Measurements from ENCODE around the gene TSPAN11.
"Not testable (repeated sequence)": the region's sequence is repeated elsewhere in the genome, so short reads cannot be mapped to it uniquely, and the experiment has no call there.

Gene TSPAN11

DNA sequence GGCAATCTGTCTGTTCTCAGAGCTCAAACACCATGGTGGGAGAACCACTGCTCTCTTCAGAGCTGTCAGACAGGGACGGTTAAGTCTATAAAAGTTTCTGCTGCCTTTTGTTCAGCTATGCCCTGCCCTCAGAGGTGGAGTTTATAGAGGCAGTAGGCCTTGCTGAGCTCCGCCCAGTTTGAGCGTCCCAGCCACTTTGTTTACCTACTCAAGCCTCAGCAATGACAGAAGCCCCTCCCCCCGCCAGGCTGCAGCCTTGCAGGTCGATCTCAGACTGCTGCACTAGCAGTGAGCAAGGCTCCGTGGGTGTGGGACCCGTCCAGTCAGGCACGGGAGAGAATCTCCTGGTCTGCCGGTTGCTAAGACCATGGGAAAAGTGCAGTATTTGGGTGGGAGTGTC, 32.0 kb upstream of the TSPAN11 start:
- not testable (repeated sequence) for H3K9me3 ChIP-seq (ENCODE audit: control insufficient read depth, low read length); H3K4me1 ChIP-seq (ENCODE audit: control insufficient read depth, insufficient read depth, low read length, poor library complexity, severe bottlenecking); H3K36me3 ChIP-seq (ENCODE audit: control insufficient read depth, insufficient read depth, low read length); H3K4me3 ChIP-seq (ENCODE audit: extremely low read depth, insufficient read depth, low read length, poor library complexity, severe bottlenecking); H3K27ac ChIP-seq (ENCODE audit: low read depth, low read length, severe bottlenecking)
- WGBS, 2 experiments (ENCODE audit: insufficient coverage in 2 of 2): 79 to 86% methylated on average over 1 to 9 of the region's 9 CpGs

DNA sequence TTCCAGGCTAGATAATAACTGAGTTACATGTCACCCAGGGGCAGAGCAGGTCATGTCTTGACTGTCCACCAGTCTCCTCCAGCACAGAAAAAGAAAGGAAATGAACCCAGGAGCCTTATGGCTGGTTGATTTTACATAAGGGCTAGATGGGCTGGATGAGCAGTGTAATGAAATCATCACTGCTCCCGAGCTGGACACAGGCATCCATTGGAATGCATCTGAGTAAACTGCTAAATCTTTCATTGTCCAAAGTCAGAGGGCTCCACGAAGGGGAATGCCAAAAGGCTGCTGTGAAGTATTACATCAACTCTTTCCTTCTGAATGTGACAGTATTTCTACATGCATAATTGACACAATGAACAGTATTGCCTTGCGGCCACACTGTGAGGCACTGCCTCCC, 30.1 kb upstream of the TSPAN11 start:
- H3K4me3 ChIP-seq (ENCODE audit: extremely low read depth, insufficient read depth, low read length, poor library complexity, severe bottlenecking): no peak overlapping the region

DNA sequence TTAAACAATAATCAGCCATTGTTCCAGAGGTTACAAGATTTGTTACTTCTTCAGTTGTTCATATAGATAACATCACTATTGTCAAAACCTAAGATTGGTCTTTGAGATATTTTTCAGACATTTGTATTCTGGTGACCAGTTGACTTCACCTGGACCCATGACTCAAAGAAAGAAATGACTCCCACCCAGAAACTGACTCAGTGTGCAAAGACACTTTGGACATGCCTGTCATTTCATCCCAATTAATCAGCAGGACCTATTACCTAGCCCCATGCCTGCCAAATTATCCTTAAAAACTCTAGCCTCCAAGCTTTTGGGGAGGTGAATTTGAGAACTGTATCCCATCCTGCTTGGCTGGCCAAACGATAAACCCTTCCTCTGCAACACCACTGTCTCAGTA, 27.7 kb upstream of the TSPAN11 start:
- H3K36me3 ChIP-seq (ENCODE audit: control insufficient read depth, insufficient read depth, low read length): no peaks in the 10 kb centered on the region

More for the DNA sequence above, 30.1 kb upstream of the TSPAN11 start:
- no peaks in the 10 kb centered on the region for H3K36me3 ChIP-seq (ENCODE audit: control insufficient read depth, insufficient read depth, low read length)
- no peaks in the 10 kb centered on the region for H3K9me3 ChIP-seq (ENCODE audit: control insufficient read depth, low read length)
- H3K27ac ChIP-seq (ENCODE audit: low read depth, low read length, severe bottlenecking): no peak overlapping the region
- 73 to 76% methylated on average over 3 of the region's 3 CpGs for WGBS, 2 experiments (ENCODE audit: insufficient coverage in 2 of 2)
- H3K4me1 ChIP-seq (ENCODE audit: control insufficient read depth, insufficient read depth, low read length, poor library complexity, severe bottlenecking): no peaks in the 10 kb centered on the region

DNA sequence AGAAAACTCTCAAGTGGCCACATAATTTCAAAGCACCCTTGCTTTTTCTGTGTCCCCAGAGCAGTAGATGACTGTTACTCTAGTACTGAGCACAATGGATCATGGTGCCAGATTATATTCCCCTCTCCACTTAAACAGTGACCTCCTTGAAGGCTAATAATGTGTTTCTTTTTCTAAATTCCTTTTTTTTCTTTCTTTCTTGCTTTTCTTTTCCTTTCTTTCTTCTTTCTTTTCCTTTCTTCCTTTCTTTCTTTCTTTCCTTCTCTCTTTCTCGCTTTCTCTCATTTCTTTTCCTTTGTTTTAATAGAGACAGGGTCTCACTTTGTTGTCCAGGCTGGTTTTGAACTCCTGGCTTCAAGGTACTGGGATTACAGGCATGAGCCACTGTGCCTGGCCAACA, 26.2 kb upstream of the TSPAN11 start:
- Histone ChIP-seq H3K27ac (ENCODE audit: low read depth, low read length, severe bottlenecking) (no peak overlapping the region), H3K9me3 (ENCODE audit: control insufficient read depth, low read length) (no peaks in the 10 kb centered on the region), H3K36me3 (ENCODE audit: control insufficient read depth, insufficient read depth, low read length) (no peaks in the 10 kb centered on the region), H3K4me1 (ENCODE audit: control insufficient read depth, insufficient read depth, low read length, poor library complexity, severe bottlenecking) (no peaks in the 10 kb centered on the region), H3K4me3 (ENCODE audit: extremely low read depth, insufficient read depth, low read length, poor library complexity, severe bottlenecking) (no peak overlapping the region)
- WGBS, 2 experiments (ENCODE audit: insufficient coverage in 2 of 2): no CpG with 5 or more reads among the region's 1 CpG

More for the DNA sequence above, 27.7 kb upstream of the TSPAN11 start:
- no peak overlapping the region for H3K4me3 ChIP-seq (ENCODE audit: extremely low read depth, insufficient read depth, low read length, poor library complexity, severe bottlenecking)
- H3K27ac ChIP-seq (ENCODE audit: low read depth, low read length, severe bottlenecking): no peak overlapping the region
- 100% methylated on average over 1 of the region's 1 CpG; no CpG with 5 or more reads in 1 of the 2 experiments for WGBS, 2 experiments (ENCODE audit: insufficient coverage in 2 of 2)
- H3K4me1 ChIP-seq (ENCODE audit: control insufficient read depth, insufficient read depth, low read length, poor library complexity, severe bottlenecking): no peaks in the 10 kb centered on the region
- no peaks in the 10 kb centered on the region for H3K9me3 ChIP-seq (ENCODE audit: control insufficient read depth, low read length)

DNA sequence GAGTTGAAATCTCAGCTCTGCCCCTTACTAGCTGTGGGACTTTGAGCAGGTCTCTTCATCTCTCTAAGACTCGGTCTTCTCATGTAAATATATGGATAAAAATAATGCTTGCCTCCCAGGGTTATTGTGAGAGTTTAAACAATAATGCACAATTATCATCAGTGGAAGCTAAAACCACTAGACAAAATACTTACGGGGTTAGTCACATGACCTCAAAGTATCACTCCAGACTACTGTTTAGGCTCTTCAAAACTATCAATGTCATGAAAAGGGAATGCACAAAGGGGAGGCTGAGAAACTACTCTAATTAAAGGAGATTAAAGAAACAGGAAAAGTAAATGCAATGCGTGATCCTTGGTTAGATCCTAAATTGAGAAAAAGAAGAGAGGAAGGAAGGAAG, 24.5 kb upstream of the TSPAN11 start:
- Histone ChIP-seq H3K27ac (ENCODE audit: low read depth, low read length, severe bottlenecking) (no peak overlapping the region), H3K36me3 (ENCODE audit: control insufficient read depth, insufficient read depth, low read length) (no peaks in the 10 kb centered on the region), H3K4me3 (ENCODE audit: extremely low read depth, insufficient read depth, low read length, poor library complexity, severe bottlenecking) (no peak overlapping the region), H3K9me3 (ENCODE audit: control insufficient read depth, low read length) (no peaks in the 10 kb centered on the region), H3K4me1 (ENCODE audit: control insufficient read depth, insufficient read depth, low read length, poor library complexity, severe bottlenecking) (no peaks in the 10 kb centered on the region)
- WGBS, 2 experiments (ENCODE audit: insufficient coverage in 2 of 2): 78% methylated on average over 1 of the region's 3 CpGs; no CpG with 5 or more reads in 1 of the 2 experiments

DNA sequence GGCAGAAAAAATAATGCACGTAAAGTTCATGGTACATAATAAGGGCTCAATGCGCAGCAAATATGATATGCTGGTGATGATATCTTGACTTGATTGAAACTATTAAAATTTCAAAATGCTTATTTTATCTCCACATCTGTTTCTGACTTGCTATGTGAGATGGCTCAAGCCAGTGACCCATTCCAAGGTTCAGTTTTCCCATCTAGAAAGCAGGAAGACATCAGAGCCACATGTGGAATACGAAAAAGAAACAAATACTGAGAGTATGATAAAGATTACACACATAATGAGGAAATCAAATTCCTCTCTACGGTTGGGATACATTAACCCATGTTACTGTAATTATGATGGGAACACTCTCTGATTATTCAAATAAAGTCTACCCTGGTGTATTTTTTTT, 24.0 kb upstream of the TSPAN11 start:
- Histone ChIP-seq H3K36me3 (ENCODE audit: control insufficient read depth, insufficient read depth, low read length) (no peaks in the 10 kb centered on the region), H3K4me1 (ENCODE audit: control insufficient read depth, insufficient read depth, low read length, poor library complexity, severe bottlenecking) (no peaks in the 10 kb centered on the region), H3K4me3 (ENCODE audit: extremely low read depth, insufficient read depth, low read length, poor library complexity, severe bottlenecking) (no peak overlapping the region), H3K9me3 (ENCODE audit: control insufficient read depth, low read length) (no peaks in the 10 kb centered on the region), H3K27ac (ENCODE audit: low read depth, low read length, severe bottlenecking) (no peak overlapping the region)
- 100% methylated on average over 1 of the region's 4 CpGs; no CpG with 5 or more reads in 1 of the 2 experiments for WGBS, 2 experiments (ENCODE audit: insufficient coverage in 2 of 2)

DNA sequence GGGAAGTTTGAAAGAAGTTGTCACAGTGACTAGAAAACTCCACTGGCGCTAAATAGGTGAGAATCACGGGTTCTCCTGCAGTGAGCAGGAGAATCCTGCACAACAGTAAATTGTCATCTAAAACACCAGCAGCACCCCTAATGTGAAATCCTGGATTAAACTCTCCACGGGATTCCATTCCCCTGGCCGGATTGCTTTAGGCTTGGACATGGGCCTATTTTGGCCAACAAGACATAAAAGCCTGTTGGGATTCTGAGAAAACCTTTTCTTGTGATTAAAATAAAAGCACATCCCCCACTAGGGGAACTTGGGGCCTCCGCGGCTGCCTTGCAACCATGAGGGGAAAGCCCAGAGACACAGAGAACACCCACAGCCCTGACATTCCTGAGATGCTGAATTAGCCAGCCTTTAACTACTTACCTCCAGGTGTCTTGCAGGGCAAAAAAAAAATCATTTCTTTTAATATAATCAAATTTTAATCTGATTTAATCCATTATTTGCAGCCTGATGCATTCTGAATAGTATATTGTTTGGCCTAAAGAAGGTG, 21.0 kb upstream of the TSPAN11 start:
- Histone ChIP-seq H3K4me1 (ENCODE audit: control insufficient read depth, insufficient read depth, low read length, poor library complexity, severe bottlenecking) (no peaks in the 10 kb centered on the region), H3K36me3 (ENCODE audit: control insufficient read depth, insufficient read depth, low read length) (no peaks in the 10 kb centered on the region), H3K27ac (ENCODE audit: low read depth, low read length, severe bottlenecking) (no peak overlapping the region), H3K4me3 (ENCODE audit: extremely low read depth, insufficient read depth, low read length, poor library complexity, severe bottlenecking) (no peak overlapping the region), H3K9me3 (ENCODE audit: control insufficient read depth, low read length) (no peaks in the 10 kb centered on the region)
- WGBS, 2 experiments (ENCODE audit: insufficient coverage in 2 of 2): 49 to 61% methylated on average over 5 to 6 of the region's 6 CpGs

DNA sequence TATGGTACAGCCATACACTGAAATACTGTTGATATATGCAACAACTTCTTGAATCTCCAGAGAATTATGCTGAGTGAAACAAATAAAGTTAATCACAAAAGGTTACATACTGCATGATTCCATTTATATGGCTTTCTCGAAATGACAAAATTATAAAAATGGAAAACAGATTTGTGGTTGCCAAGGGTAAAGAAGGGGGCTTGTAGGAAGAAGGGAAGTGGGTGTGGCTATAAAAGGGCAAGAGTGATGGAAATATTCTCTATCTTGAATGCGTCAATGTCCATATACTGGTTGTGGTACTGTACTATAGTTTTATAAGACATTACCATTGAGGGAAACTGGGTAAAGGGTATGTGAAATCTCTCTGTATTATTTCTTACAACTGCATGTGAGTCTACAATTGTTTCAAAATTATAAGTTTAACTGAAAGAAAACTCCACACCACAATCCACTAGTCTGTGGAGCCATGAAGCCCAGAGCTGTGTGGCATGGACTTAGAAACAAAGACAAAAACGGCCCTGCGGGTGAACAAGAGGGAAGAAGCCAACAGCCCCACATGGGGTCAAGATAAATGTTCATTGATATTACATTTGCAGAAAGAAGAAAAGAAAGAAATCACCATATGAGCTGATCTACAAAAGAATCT, 18.3 kb upstream of the TSPAN11 start:
- Histone ChIP-seq H3K9me3 (ENCODE audit: control insufficient read depth, low read length) (no peaks in the 10 kb centered on the region), H3K27ac (ENCODE audit: low read depth, low read length, severe bottlenecking) (no peak overlapping the region), H3K4me3 (ENCODE audit: extremely low read depth, insufficient read depth, low read length, poor library complexity, severe bottlenecking) (no peak overlapping the region), H3K36me3 (ENCODE audit: control insufficient read depth, insufficient read depth, low read length) (no peaks in the 10 kb centered on the region), H3K4me1 (ENCODE audit: control insufficient read depth, insufficient read depth, low read length, poor library complexity, severe bottlenecking) (no peaks in the 10 kb centered on the region)
- 80% methylated on average over 1 of the region's 4 CpGs; no CpG with 5 or more reads in 1 of the 2 experiments for WGBS, 2 experiments (ENCODE audit: insufficient coverage in 2 of 2)

DNA sequence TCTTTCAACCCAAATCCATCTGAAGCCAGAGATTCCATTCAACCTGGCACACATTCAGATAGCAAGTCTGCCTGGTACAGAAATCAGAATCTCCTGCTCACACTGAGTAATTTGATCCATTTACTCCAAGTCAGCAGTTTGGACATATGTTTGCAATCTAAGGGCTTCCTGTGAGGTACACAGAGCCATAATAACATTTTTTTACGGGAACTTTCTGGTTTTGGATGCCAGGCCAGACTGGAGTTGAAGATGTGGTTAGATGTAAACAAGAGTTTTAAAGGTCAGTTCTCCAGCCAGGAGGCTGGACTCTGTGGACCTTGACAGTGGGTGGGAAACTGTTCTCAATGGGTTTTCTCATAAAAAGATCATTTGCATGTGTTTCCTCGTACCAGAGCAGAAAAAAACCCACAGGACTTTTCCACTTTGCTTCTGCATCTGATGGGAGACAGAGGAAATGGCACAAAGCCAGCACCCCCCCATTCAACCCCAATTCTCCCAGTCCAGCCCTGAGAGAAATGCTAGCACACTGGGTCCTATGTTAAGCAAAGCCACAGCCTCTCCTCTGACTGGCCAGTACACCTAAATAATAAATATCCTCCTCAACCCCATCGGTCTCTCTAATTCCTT, 17.7 kb upstream of the TSPAN11 start:
- Histone ChIP-seq H3K36me3 (ENCODE audit: control insufficient read depth, insufficient read depth, low read length) (no peaks in the 10 kb centered on the region), H3K9me3 (ENCODE audit: control insufficient read depth, low read length) (no peaks in the 10 kb centered on the region), H3K4me1 (ENCODE audit: control insufficient read depth, insufficient read depth, low read length, poor library complexity, severe bottlenecking) (no peaks in the 10 kb centered on the region), H3K27ac (ENCODE audit: low read depth, low read length, severe bottlenecking) (no peak overlapping the region), H3K4me3 (ENCODE audit: extremely low read depth, insufficient read depth, low read length, poor library complexity, severe bottlenecking) (no peak overlapping the region)
- WGBS, 2 experiments (ENCODE audit: insufficient coverage in 2 of 2): 83 to 85% methylated on average over 1 to 3 of the region's 3 CpGs

DNA sequence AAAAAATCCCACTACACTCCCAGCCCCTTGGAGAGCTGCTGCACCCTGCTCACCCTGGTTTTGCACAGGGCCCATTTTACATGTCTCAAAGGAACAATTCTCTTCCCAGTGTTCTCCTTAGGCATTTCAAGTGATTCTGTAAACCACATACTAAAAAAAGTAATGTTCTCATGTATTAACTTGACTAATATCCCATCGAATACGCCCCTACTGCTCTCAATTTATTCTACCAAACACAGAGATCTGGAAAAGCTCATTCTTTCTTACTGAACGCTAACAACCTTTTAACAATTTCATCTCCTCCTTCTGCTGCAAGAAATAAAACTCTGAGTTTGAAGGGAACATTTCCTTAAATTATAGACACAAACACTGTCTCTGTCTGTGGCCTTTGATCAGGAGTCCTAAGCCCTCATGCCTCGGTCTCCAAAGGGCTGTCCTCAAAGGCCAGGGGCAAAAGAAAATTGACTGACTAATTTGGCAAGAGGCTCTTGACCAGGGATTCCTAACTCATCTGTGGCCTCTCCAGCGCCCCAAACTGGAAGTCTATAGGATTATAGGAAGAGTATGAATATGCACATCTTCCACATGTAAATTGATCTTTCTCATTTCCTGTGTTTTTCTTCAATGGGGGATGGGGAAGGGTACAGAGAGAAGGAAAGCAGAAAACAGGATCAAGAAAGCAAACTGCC, 17.1 kb upstream of the TSPAN11 start:
- H3K4me3 ChIP-seq (ENCODE audit: extremely low read depth, insufficient read depth, low read length, poor library complexity, severe bottlenecking): no peak overlapping the region
- WGBS, 2 experiments (ENCODE audit: insufficient coverage in 2 of 2): 85% methylated on average over 4 of the region's 5 CpGs
- no peaks in the 10 kb centered on the region for H3K36me3 ChIP-seq (ENCODE audit: control insufficient read depth, insufficient read depth, low read length)
- no peak overlapping the region for H3K27ac ChIP-seq (ENCODE audit: low read depth, low read length, severe bottlenecking)
- H3K9me3 ChIP-seq (ENCODE audit: control insufficient read depth, low read length): no peaks in the 10 kb centered on the region
- H3K4me1 ChIP-seq (ENCODE audit: control insufficient read depth, insufficient read depth, low read length, poor library complexity, severe bottlenecking): no peaks in the 10 kb centered on the region

DNA sequence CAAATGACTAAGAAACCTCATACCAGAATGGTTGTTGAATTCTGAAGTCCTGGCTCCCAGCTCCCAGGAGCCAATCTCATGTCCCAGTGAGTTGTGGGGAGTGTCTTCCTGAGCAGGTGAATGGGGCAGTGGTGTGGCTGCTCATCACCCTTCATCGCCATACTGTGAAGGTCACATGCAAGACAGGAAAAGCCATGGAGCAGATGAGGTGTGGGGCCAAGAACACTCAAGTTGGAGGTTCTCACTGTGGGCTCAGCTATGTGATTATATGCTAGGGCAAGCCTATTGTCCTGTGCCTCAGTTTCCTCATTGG, 16.6 kb upstream of the TSPAN11 start:
- Histone ChIP-seq H3K4me3 (ENCODE audit: extremely low read depth, insufficient read depth, low read length, poor library complexity, severe bottlenecking) (no peak overlapping the region), H3K4me1 (ENCODE audit: control insufficient read depth, insufficient read depth, low read length, poor library complexity, severe bottlenecking) (peaks cover 2% of the 10 kb centered on the region), H3K27ac (ENCODE audit: low read depth, low read length, severe bottlenecking) (no peak overlapping the region), H3K9me3 (ENCODE audit: control insufficient read depth, low read length) (no peaks in the 10 kb centered on the region), H3K36me3 (ENCODE audit: control insufficient read depth, insufficient read depth, low read length) (no peaks in the 10 kb centered on the region)
- WGBS, 2 experiments (ENCODE audit: insufficient coverage in 2 of 2): 100% methylated on average over 1 of the region's 1 CpG
